ENCODE results near the gene SERPIND1.

SERPIND1 gene

GRCh38 chr22:20786048-20786447 is 12.1 kb downstream of the SERPIND1 start:
- no peak overlapping the region for H3K4me3 ChIP-seq (replicated peaks; ENCODE audit: low read depth, low read length)
- no peak for DNase-seq (ENCODE audit: low read depth)
- no peak for TF ChIP-seq CTCF (IDR thresholded peaks at IDR 0.05; ENCODE audit: low read length, missing control alignments)

DNA sequence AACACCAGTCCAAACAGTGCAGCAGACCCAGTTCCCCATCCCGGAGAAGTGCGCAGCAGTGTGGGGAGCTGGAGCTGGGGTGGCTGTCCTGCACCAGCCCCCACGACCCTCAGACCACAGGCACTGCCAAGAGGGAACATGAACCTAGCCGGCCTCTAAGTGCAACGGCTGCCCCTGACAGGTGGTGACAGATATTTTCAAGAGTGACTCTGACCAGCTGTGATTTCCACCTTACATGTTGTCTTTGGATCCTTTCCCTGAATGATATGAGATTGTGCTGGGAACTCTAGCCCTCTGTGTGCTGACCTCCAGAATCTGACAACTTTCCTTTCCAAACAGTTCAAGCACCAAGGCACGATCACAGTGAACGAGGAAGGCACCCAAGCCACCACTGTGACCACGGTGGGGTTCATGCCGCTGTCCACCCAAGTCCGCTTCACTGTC is 12.6 kb downstream of the SERPIND1 start:
- no peak for TF ChIP-seq CTCF (IDR thresholded peaks at IDR 0.05; ENCODE audit: low read length, missing control alignments)
- H3K4me3 ChIP-seq (replicated peaks; ENCODE audit: low read depth, low read length), result no peak overlapping the region
- DNase-seq (ENCODE audit: low read depth), result no peak

GRCh38 chr22:20787223-20787622 is 13.3 kb downstream of the SERPIND1 start:
- DNase-seq (ENCODE audit: low read depth), result no peak
- H3K4me3 ChIP-seq (replicated peaks; ENCODE audit: low read depth, low read length), result no peak overlapping the region
- TF ChIP-seq CTCF (IDR thresholded peaks at IDR 0.05; ENCODE audit: low read length, missing control alignments), result no peak

- H3K4me3 ChIP-seq (replicated peaks; ENCODE audit: low read depth, low read length), result no peak overlapping the region
- no peak for TF ChIP-seq CTCF (IDR thresholded peaks at IDR 0.05; ENCODE audit: low read length, missing control alignments)
- DNase-seq (ENCODE audit: low read depth), result no peak
Measured at GRCh38 chr22:20787746-20788626, 14.1 kb downstream of the SERPIND1 start.

DNA sequence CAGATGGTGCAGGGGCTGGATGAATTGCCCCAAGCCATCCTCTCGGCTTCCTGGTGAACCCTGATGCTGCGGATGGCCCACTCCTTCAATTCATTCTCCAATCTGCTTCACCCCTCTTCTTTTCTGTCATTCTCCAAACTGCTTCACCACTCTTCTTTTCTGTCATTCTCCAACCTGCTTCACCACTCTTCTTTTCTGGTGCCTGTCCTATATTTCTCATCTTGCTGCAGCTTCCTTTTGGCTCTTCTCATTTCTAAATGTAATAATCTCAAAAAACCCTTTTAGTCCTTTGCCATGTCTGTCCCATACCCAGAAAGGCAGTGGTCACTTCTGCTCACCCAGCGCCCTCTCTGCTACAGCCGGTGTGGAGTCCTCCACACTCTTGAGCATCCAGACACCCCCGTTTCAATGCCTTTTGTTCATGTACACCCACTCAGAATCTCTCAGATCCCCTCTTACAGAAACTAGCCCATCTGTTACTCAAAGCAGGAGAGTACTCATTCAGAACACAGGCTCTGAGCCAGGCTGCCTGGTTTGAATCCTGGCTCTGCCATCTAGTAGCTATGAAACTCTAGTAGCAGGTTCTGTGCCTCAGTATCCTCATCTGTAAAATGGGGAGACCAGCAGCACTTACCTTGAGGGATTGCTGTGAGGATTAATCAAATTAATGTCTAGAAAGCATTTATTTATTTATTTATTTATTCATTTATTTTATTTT is 14.9 kb downstream of the SERPIND1 start:
- no peak for TF ChIP-seq CTCF (IDR thresholded peaks at IDR 0.05; ENCODE audit: low read length, missing control alignments)
- no peak overlapping the region for H3K4me3 ChIP-seq (replicated peaks; ENCODE audit: low read depth, low read length)
- DNase-seq (ENCODE audit: low read depth), result no peak

- no peak for DNase-seq (ENCODE audit: low read depth)
- no peak for TF ChIP-seq CTCF (IDR thresholded peaks at IDR 0.05; ENCODE audit: low read length, missing control alignments)
- no peak overlapping the region for H3K4me3 ChIP-seq (replicated peaks; ENCODE audit: low read depth, low read length)
Measured at GRCh38 chr22:20792221-20792965, 18.5 kb downstream of the SERPIND1 start.

All from fibroblast of pulmonary artery (primary cell).